Fibroblast of lung (primary cell): Measurements from ENCODE around the gene SLC44A1. TPM values are rescaled to one million over a fixed set of nuclear protein-coding genes. Genes with fewer than 3 reads are reported as not detected.

ENCODE experiments used
- DNase-seq, 2 donors: peaks; one replicate each; pipeline versions ENCODE4 v3.0.0 to v3.0.0-alpha.2; 2010; ENCODE audit warnings: low read depth in 2 of 2
- H2AFZ ChIP-seq: 2 replicates; pipeline ENCODE4 v1.5.1; 2012; ENCODE audit warnings: low read length, control low read depth, inconsistent platforms
- H3K27ac ChIP-seq: 2 replicates; pipeline ENCODE4 v1.5.1; 2011; ENCODE audit warnings: low read length, control low read depth; ENCODE audit not compliant: insufficient read depth
- H3K27me3 ChIP-seq: 2 replicates; pipeline ENCODE4 v1.5.1; 2011; ENCODE audit warnings: mild to moderate bottlenecking, low read length; ENCODE audit not compliant: control insufficient read depth, insufficient read depth
- H3K36me3 ChIP-seq: 2 replicates; pipeline ENCODE4 v1.5.1; 2011; ENCODE audit warnings: low read length; ENCODE audit not compliant: control insufficient read depth, insufficient read depth
- H3K4me1 ChIP-seq: 2 replicates; pipeline ENCODE4 v1.5.1; 2011; ENCODE audit warnings: low read length; ENCODE audit not compliant: control insufficient read depth, insufficient read depth; ENCODE audit errors: extremely low read depth
- H3K4me2 ChIP-seq: 2 replicates; pipeline ENCODE4 v1.5.1; 2011; ENCODE audit warnings: low read length, control low read depth; ENCODE audit not compliant: insufficient read depth; ENCODE audit errors: extremely low read depth
- H3K4me3 ChIP-seq, 4 experiments: fragments of 200-600 bp in 1 of 4; sonication (generic) in 1 of 4; replicated peaks in 1 of 4; 2 replicates each; pipeline ENCODE4 v1.5.1; 2011 to 2016; ENCODE audit warnings: low read length in 4 of 4, low read depth in 3 of 4, mild to moderate bottlenecking in 3 of 4, control low read depth in 2 of 4, inconsistent platforms in 1 of 4, mixed read lengths in 1 of 4; ENCODE audit not compliant: insufficient read depth in 1 of 4; ENCODE audit errors: control extremely low read depth in 1 of 4
- H3K79me2 ChIP-seq: 2 replicates; pipeline ENCODE4 v1.5.1; 2012; ENCODE audit warnings: mild to moderate bottlenecking, low read length, inconsistent platforms; ENCODE audit not compliant: control insufficient read depth, insufficient read depth
- H3K9ac ChIP-seq: 2 replicates; pipeline ENCODE4 v1.5.1; 2011; ENCODE audit warnings: mild to moderate bottlenecking, low read length, control low read depth; ENCODE audit not compliant: insufficient read depth
- H3K9me3 ChIP-seq: 2 replicates; pipeline ENCODE4 v1.5.1; 2012; ENCODE audit warnings: low read depth, low read length; ENCODE audit not compliant: control insufficient read depth, insufficient read depth
- H4K20me1 ChIP-seq: 2 replicates; pipeline ENCODE4 v1.5.1; 2011; ENCODE audit warnings: low read length; ENCODE audit not compliant: control insufficient read depth, insufficient read depth; ENCODE audit errors: extremely low read depth
- CTCF ChIP-seq, 2 donors: IDR thresholded peaks in 1 of 2; conservative IDR thresholded peaks in 1 of 2; 1 replicate in 1 of 2; 2 replicates in 1 of 2; pipeline ENCODE4 v1.5.1; 2011 to 2012; ENCODE audit warnings: low read length in 2 of 2, control low read depth in 1 of 2, inconsistent platforms in 1 of 2, low read depth in 1 of 2, mild to moderate bottlenecking in 1 of 2
- EZH2 ChIP-seq: IDR thresholded peaks from 2 replicates; pipeline ENCODE4 v1.5.1; 2012; ENCODE audit warnings: low read length, control low read depth, mild to moderate bottlenecking; ENCODE audit errors: missing control alignments
- polyA plus RNA-seq, 2 donors: library from polyadenylated mRNA; depleted of rRNA in 1 of 2; stranded (reverse) in 1 of 2; unstranded in 1 of 2; fragments of >200 nt; gene quantifications; 2 replicates each; pipeline ENCODE4 v1.2.1, GENCODE V29; 2011 to 2012; ENCODE audit warnings: missing spikeins in 1 of 2
- total RNA-seq: library from RNA; depleted of rRNA; stranded (reverse); fragments of >200 nt; gene quantifications from 2 replicates; pipeline ENCODE4 v1.2.1, GENCODE V29; 2014

Gene SLC44A1
- total and polyA plus RNA-seq, 2 donors (not counting 1 experiment from before 2014, with no cell fraction given), result 35.9 to 54.2 TPM

- Histone ChIP-seq H3K4me3 (peak overlapping the region; percentile 74 to 81 (median 79)), H2AFZ (peak overlapping the region; percentile 77), H3K9me3 (no peaks in the 10 kb centered on the region), H3K79me2 (peaks cover 1% of the 10 kb centered on the region), H3K9ac (peak overlapping the region; percentile 52), H3K27ac (no peak overlapping the region), H3K27me3 (no peaks in the 10 kb centered on the region), H4K20me1 (no peaks in the 10 kb centered on the region), H3K4me2 (peak overlapping the region; percentile 88), H3K4me1 (no peaks in the 10 kb centered on the region), H3K36me3 (no peaks in the 10 kb centered on the region)
- no peak for DNase-seq
- TF ChIP-seq CTCF (conservative IDR thresholded peaks at IDR 0.05 in 1 of 2, IDR thresholded peaks at IDR 0.05 in 1 of 2; ENCODE audit: low read depth in 1 of 2, low read length in 2 of 2), result no peak
- TF ChIP-seq EZH2, result no peak
Observed at GRCh38 chr9:105244734-105245028, 230 bp downstream of the SLC44A1 start.

GRCh38 chr9:105245029-105245890 is 809 bp downstream of the SLC44A1 start:
- Histone ChIP-seq H3K9me3 (no peaks in the 10 kb centered on the region), H2AFZ (peak overlapping the region; percentile 77), H3K27me3 (no peaks in the 10 kb centered on the region), H3K4me3 (peak overlapping the region; percentile 74 to 81 (median 79)), H3K4me2 (peak overlapping the region; percentile 88), H3K36me3 (no peaks in the 10 kb centered on the region), H3K79me2 (peaks cover 1% of the 10 kb centered on the region), H3K9ac (peak overlapping the region; percentile 52), H3K27ac (peak overlapping the region; percentile 39), H3K4me1 (no peaks in the 10 kb centered on the region), H4K20me1 (no peaks in the 10 kb centered on the region)
- DNase-seq, result peak; percentile 33 to 42
- TF ChIP-seq CTCF (conservative IDR thresholded peaks at IDR 0.05 in 1 of 2, IDR thresholded peaks at IDR 0.05 in 1 of 2; ENCODE audit: low read depth in 1 of 2, low read length in 2 of 2) (no peak), EZH2 (no peak)

DNA sequence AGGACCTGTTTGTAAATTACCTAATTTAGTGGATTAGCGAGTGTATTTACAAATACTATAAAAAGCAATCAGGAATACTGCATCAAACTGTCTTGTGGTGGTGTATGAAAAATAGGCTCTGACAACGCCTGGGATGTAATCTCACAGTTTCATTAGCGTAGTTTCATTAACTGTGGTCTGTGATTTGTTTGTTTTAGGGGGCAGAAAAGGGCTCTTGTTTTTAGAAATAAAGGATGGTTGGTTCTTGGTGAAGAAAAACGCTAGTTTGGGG is 1.4 kb downstream of the SLC44A1 start:
- peak overlapping the region; percentile 88 for H3K4me2 ChIP-seq
- H4K20me1 ChIP-seq, result no peaks in the 10 kb centered on the region
- peaks cover 1% of the 10 kb centered on the region for H3K79me2 ChIP-seq
- H3K27me3 ChIP-seq, result no peaks in the 10 kb centered on the region
- no peaks in the 10 kb centered on the region for H3K9me3 ChIP-seq
- no peaks in the 10 kb centered on the region for H3K4me1 ChIP-seq
- peak overlapping the region; percentile 77 for H2AFZ ChIP-seq
- H3K4me3 ChIP-seq, result peak overlapping the region; percentile 74 to 81 (median 79)
- TF ChIP-seq EZH2, result no peak
- no peak for TF ChIP-seq CTCF (conservative IDR thresholded peaks at IDR 0.05 in 1 of 2, IDR thresholded peaks at IDR 0.05 in 1 of 2; ENCODE audit: low read depth in 1 of 2, low read length in 2 of 2)
- H3K27ac ChIP-seq, result no peak overlapping the region
- no peak for DNase-seq
- no peaks in the 10 kb centered on the region for H3K36me3 ChIP-seq
- H3K9ac ChIP-seq, result no peak overlapping the region
